Activated CD4-positive, alpha-beta T cell treated with anti-CD3 and anti-CD28 coated beads, Interleukin-2, amount 10 ng/mL, durations not matched to agents 7 days and 5 days (primary cell): ENCODE results near the gene SLC25A45. TPM values are rescaled to one million over a fixed set of nuclear protein-coding genes. Genes with fewer than 3 reads are reported as not detected.
A peak's percentile ranks its signal among the peaks of the same experiment; 100 is the strongest.

Experiments used
- CTCF ChIA-PET: fragments of 350-600 bp; sonication (Branson Sonifier 250); formaldehyde crosslinking; loops from one replicate; lab custom pipeline; 2021; ENCODE audit warnings: antibody characterized with exemption; lab: Charles Lee
- POLR2A ChIA-PET: fragments of 350-600 bp; sonication (Branson Sonifier 250); formaldehyde crosslinking; loops from one replicate; lab custom pipeline; 2021; ENCODE audit warnings: antibody characterized with exemption; lab: Charles Lee
- DNase-seq: peaks from one replicate; pipeline ENCODE4 v3.0.0-alpha.2; 2020
- H3K27ac Mint-ChIP-seq: one replicate; pipeline ENCODE4 v1.8.0; 2021; ENCODE audit warnings: mild to moderate bottlenecking, moderate library complexity, mixed read lengths
- H3K27me3 Mint-ChIP-seq: one replicate; pipeline ENCODE4 v1.8.0; 2021; ENCODE audit warnings: mixed read lengths
- H3K36me3 Mint-ChIP-seq: one replicate; pipeline ENCODE4 v1.8.0; 2021; ENCODE audit warnings: low read depth, mixed read lengths
- H3K4me1 Mint-ChIP-seq: one replicate; pipeline ENCODE4 v1.8.0; 2021; ENCODE audit warnings: mixed read lengths
- H3K4me3 Mint-ChIP-seq: one replicate; pipeline ENCODE4 v1.8.0; 2021; ENCODE audit warnings: mild to moderate bottlenecking, moderate library complexity, mixed read lengths
- H3K9me3 Mint-ChIP-seq: one replicate; pipeline ENCODE4 v1.8.0; 2021; ENCODE audit warnings: mixed read lengths
- total RNA-seq, 2 experiments: library from RNA; stranded (reverse); gene quantifications; one replicate each; pipeline ENCODE4 v1.2.3, GENCODE V29; 2021

Gene SLC25A45
- total RNA-seq, 2 experiments from 2014 or later: 40.9 TPM

DNA sequence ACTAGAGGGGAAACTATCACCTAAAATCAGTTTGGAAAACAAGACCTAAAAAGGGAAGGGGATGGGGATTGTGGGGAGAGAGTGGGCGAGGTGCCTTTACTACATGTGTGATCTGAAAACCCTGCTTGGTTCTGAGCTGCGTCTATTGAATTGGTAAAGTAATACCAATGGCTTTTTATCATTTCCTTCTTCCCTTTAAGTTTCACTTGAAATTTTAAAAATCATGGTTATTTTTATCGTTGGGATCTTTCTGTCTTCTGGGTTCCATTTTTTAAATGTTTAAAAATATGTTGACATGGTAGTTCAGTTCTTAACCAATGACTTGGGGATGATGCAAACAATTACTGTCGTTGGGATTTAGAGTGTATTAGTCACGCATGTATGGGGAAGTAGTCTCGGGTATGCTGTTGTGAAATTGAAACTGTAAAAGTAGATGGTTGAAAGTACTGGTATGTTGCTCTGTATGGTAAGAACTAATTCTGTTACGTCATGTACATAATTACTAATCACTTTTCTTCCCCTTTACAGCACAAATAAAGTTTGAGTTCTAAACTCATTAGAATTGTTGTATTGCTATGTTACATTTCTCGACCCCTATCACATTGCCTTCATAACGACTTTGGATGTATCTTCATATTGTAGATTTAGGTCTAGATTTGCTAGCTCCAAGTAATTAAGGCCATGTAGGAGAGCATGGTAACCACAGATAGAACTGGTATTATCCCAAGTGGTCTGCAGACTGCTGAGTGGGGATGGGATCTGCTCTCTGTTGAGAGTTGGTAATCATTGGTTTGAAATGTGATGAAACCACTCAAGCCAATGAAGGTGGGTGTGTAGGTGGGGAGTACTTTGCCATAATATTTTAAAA lies 43.8 kb upstream of the SLC25A45 start:
- ChIA-PET CTCF (interaction anchor here (0.7 to 3.0 kb wide), 4 partner anchors 10 to 84 kb away, joined by 3 to 9 read pairs (median 4); no protein-coding TSS in a partner anchor), POLR2A (interaction anchor here (14.2 kb wide), 1 partner anchor 77 kb away, joined by 781 read pairs; the partner anchor contains the start of gene MALAT1)
- Mint-ChIP-seq H3K27ac (peak overlapping the region; percentile 97), H3K4me3 (peak overlapping the region; percentile 91), H3K27me3 (peaks cover 5% of the 10 kb centered on the region), H3K9me3 (no peaks in the 10 kb centered on the region), H3K4me1 (peaks cover 56% of the 10 kb centered on the region), H3K36me3 (peaks cover 76% of the 10 kb centered on the region)
- peak; percentile 53 for DNase-seq

DNA sequence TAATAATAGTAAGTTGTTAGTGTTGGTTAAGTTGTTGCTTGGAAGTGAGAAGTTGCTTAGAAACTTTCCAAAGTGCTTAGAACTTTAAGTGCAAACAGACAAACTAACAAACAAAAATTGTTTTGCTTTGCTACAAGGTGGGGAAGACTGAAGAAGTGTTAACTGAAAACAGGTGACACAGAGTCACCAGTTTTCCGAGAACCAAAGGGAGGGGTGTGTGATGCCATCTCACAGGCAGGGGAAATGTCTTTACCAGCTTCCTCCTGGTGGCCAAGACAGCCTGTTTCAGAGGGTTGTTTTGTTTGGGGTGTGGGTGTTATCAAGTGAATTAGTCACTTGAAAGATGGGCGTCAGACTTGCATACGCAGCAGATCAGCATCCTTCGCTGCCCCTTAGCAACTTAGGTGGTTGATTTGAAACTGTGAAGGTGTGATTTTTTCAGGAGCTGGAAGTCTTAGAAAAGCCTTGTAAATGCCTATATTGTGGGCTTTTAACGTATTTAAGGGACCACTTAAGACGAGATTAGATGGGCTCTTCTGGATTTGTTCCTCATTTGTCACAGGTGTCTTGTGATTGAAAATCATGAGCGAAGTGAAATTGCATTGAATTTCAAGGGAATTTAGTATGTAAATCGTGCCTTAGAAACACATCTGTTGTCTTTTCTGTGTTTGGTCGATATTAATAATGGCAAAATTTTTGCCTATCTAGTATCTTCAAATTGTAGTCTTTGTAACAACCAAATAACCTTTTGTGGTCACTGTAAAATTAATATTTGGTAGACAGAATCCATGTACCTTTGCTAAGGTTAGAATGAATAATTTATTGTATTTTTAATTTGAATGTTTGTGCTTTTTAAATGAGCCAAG lies 42.9 kb upstream of the SLC25A45 start:
- Mint-ChIP-seq H3K36me3 (peaks cover 71% of the 10 kb centered on the region), H3K27me3 (peaks cover 5% of the 10 kb centered on the region), H3K27ac (peak overlapping the region; percentile 97), H3K9me3 (no peaks in the 10 kb centered on the region), H3K4me3 (peak overlapping the region; percentile 91), H3K4me1 (peaks cover 51% of the 10 kb centered on the region)
- DNase-seq: peak; percentile 91
- ChIA-PET CTCF (interaction anchor here (3.0 kb wide), 1 partner anchor 72 kb away, joined by 9 read pairs; no protein-coding TSS in a partner anchor), POLR2A (interaction anchor here (0.8 to 14.2 kb wide), 4 partner anchors 9 to 78 kb away, joined by 3 to 781 read pairs (median 10); partner anchors contain the start of gene MALAT1)

DNA sequence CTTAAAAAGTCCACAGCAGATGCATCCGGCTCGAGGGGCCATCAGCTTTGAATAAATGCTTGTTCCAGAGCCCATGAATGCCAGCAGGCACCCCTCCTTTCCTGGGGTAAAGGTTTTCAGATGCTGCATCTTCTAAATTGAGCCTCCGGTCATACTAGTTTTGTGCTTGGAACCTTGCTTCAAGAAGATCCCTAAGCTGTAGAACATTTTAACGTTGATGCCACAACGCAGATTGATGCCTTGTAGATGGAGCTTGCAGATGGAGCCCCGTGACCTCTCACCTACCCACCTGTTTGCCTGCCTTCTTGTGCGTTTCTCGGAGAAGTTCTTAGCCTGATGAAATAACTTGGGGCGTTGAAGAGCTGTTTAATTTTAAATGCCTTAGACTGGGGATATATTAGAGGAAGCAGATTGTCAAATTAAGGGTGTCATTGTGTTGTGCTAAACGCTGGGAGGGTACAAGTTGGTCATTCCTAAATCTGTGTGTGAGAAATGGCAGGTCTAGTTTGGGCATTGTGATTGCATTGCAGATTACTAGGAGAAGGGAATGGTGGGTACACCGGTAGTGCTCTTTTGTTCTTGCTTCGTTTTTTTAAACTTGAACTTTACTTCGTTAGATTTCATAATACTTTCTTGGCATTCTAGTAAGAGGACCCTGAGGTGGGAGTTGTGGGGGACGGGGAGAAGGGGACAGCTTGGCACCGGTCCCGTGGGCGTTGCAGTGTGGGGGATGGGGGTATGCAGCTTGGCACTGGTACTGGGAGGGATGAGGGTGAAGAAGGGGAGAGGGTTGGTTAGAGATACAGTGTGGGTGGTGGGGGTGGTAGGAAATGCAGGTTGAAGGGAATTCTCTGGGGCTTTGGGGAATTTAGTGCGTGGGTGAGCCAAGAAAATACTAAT lies 42.0 kb upstream of the SLC25A45 start:
- Mint-ChIP-seq H3K4me1 (peaks cover 49% of the 10 kb centered on the region), H3K27ac (peak overlapping the region; percentile 97), H3K36me3 (peaks cover 63% of the 10 kb centered on the region), H3K27me3 (peaks cover 5% of the 10 kb centered on the region), H3K9me3 (no peaks in the 10 kb centered on the region), H3K4me3 (peak overlapping the region; percentile 91)
- POLR2A ChIA-PET: interaction anchor here (0.6 to 14.2 kb wide), 8 partner anchors 8 to 325 kb away, joined by 3 to 781 read pairs (median 4); partner anchors contain the start of genes FRMD8 and MALAT1
- CTCF ChIA-PET: interaction anchor here (3.0 kb wide), 1 partner anchor 73 kb away, joined by 9 read pairs; no protein-coding TSS in a partner anchor
- peak; percentile 58 for DNase-seq

DNA sequence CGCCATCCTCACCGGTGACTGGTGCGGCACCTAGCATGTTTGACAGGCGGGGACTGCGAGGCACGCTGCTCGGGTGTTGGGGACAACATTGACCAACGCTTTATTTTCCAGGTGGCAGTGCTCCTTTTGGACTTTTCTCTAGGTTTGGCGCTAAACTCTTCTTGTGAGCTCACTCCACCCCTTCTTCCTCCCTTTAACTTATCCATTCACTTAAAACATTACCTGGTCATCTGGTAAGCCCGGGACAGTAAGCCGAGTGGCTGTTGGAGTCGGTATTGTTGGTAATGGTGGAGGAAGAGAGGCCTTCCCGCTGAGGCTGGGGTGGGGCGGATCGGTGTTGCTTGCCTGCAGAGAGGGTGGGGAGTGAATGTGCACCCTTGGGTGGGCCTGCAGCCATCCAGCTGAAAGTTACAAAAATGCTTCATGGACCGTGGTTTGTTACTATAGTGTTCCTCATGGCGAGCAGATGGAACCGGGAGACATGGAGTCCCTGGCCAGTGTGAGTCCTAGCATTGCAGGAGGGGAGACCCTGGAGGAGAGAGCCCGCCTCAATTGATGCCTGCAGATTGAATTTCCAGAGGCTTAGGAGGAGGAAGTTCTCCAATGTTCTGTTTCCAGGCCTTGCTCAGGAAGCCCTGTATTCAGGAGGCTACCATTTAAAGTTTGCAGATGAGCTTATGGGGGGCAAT lies 41.2 kb upstream of the SLC25A45 start:
- Mint-ChIP-seq H3K4me1 (peaks cover 47% of the 10 kb centered on the region), H3K9me3 (no peaks in the 10 kb centered on the region), H3K27ac (peak overlapping the region; percentile 97), H3K36me3 (peaks cover 59% of the 10 kb centered on the region), H3K4me3 (peak overlapping the region; percentile 91), H3K27me3 (peaks cover 5% of the 10 kb centered on the region)
- no peak for DNase-seq
- ChIA-PET CTCF (interaction anchor here (0.6 to 3.0 kb wide), 4 partner anchors 42 to 84 kb away, joined by 3 to 9 read pairs (median 4); partner anchors contain the start of gene MALAT1), POLR2A (interaction anchor here (0.6 to 14.2 kb wide), 9 partner anchors 36 to 676 kb away, joined by 3 to 781 read pairs (median 4); partner anchors contain the start of genes FRMD8, MALAT1 and SCYL1)

DNA sequence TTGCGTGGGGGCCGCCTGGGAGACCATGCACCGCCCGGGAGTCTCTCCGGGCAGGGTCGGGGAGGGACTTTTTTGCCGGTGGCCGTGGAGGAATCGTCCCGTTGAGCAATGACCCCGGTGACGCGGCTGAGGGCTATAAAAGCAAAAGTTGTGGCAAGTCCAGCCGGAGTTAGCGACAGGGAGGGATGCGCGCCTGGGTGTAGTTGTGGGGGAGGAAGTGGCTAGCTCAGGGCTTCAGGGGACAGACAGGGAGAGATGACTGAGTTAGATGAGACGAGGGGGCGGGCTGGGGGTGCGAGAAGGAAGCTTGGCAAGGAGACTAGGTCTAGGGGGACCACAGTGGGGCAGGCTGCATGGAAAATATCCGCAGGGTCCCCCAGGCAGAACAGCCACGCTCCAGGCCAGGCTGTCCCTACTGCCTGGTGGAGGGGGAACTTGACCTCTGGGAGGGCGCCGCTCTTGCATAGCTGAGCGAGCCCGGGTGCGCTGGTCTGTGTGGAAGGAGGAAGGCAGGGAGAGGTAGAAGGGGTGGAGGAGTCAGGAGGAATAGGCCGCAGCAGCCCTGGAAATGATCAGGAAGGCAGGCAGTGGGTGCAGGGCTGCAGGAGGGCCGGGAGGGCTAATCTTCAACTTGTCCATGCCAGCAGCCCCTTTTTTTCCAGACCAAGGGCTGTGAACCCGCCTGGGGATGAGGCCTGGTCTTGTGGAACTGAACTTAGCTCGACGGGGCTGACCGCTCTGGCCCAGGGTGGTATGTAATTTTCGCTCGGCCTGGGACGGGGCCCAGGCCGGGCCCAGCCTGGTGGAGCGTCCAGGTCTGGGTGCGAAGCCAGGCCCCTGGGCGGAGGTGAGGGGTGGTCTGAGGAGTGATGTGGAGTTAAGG lies 40.4 kb upstream of the SLC25A45 start, which contains the start of gene NEAT1:
Gene NEAT1 (plus strand): TSS at position 166 of the 883 bp plus-strand sequence.
- Mint-ChIP-seq H3K4me1 (peaks cover 46% of the 10 kb centered on the region), H3K9me3 (no peaks in the 10 kb centered on the region), H3K27me3 (peaks cover 5% of the 10 kb centered on the region), H3K27ac (peak within 1 kb of the TSS; percentile 97), H3K4me3 (peak within 1 kb of the TSS; percentile 91), H3K36me3 (peaks cover 54% of the 10 kb centered on the region)
- peak; percentile 96 for DNase-seq
- ChIA-PET POLR2A (interaction anchor here (0.6 to 14.2 kb wide), 11 partner anchors 35 to 676 kb away, joined by 3 to 781 read pairs (median 5); partner anchors contain the start of genes FAM89B, FRMD8, MALAT1 and SCYL1), CTCF (interaction anchor here (0.6 to 3.0 kb wide), 4 partner anchors 41 to 85 kb away, joined by 3 to 9 read pairs (median 4); partner anchors contain the start of gene MALAT1)

DNA sequence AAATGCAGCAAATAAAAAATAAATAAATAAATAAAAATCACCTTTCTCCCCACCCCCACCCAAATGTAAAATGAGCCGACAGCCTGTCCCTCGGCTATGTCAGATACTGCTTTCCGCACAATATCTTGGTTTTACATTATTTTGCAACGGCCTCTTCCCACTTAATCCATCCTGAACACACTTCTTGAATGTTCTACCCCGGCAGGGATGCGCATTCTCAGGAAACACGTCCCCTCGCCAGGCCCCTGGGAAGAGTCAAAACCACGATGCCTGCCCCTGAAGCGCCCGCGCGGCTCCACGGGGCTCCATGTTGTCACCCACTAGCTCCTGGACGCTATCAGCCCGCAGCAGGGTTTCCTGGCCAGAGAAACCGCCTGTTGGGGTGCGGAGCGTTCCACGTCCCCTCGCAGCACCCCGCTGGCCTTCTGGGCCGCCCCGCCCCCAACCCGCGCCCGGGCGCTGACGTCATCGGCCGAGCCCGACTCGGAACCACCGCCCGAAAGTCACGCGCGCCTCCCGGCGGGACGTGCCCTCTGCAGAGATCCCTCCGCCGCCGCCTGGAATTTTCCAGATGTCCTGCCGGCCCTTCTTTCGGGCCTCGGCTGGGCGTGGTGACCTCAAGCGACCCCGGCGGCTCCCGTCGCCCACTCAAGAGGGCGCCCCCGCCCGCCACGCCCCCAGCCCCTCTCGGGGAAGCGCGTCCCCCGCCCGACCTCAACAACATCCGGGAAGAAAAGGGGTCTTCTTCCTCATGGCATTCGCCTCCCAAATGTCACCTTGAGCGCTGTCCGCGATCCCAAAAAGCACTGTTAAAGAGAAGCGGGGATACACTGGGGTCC lies 39.6 kb upstream of the SLC25A45 start:
- no peaks in the 10 kb centered on the region for H3K9me3 Mint-ChIP-seq
- peak overlapping the region; percentile 91 for H3K4me3 Mint-ChIP-seq
- CTCF ChIA-PET: interaction anchor here (1.2 to 8.1 kb wide), 2 partner anchors 77 to 80 kb away, joined by 3 to 67 read pairs; partner anchors contain the start of gene MALAT1
- H3K27me3 Mint-ChIP-seq: peaks cover 5% of the 10 kb centered on the region
- peak; percentile 94 for DNase-seq
- H3K36me3 Mint-ChIP-seq: peaks cover 45% of the 10 kb centered on the region
- H3K4me1 Mint-ChIP-seq: peaks cover 46% of the 10 kb centered on the region
- peak overlapping the region; percentile 97 for H3K27ac Mint-ChIP-seq
- POLR2A ChIA-PET: interaction anchor here (0.6 to 14.2 kb wide), 9 partner anchors 34 to 235 kb away, joined by 3 to 781 read pairs (median 5); partner anchors contain the start of genes FAM89B, FRMD8 and MALAT1

DNA sequence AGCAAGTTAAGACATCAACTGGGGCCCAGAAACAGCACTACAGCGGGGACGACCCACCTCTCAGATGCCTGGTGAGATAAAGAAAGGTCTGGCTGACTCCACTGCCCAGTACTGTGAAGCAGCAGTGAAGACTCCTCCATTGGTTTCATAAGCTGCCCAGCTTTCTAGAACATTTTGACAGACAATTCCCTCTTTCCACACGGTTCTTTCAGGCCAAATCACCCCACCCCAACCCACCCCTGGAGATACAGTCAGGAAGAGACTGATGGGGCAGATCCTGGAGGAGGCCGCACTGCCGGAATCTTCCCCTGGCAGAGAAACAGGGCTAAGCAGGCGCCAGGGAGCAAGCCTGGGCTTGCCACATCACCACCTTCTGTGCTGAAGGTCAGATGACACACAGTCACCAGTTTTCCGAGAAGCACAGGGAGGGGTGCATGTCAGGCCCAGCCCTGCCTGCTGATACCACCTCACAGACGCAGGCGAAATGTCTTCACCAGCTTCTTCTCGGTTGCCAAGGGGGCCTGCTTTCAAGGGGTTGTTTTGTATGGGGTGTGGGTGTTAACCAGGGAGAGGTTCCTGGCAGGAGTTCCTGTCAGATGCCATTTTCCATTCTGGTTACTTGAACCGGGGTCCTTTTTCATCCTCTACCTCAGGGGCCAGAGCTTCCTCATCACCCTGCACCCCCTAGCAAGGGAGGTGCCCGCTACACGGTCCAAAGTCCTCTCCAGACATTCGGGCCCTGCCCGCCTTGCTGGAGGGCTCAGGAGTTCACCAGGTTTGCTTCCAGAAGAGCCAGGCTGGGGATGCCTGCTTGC lies 38.7 kb upstream of the SLC25A45 start:
- H3K4me3 Mint-ChIP-seq: peak overlapping the region; percentile 91
- no peaks in the 10 kb centered on the region for H3K9me3 Mint-ChIP-seq
- POLR2A ChIA-PET: interaction anchor here (0.7 to 14.2 kb wide), 4 partner anchors 40 to 82 kb away, joined by 3 to 781 read pairs (median 10); partner anchors contain the start of gene MALAT1
- DNase-seq: peak; percentile 94
- peak overlapping the region; percentile 97 for H3K27ac Mint-ChIP-seq
- H3K4me1 Mint-ChIP-seq: peaks cover 46% of the 10 kb centered on the region
- CTCF ChIA-PET: interaction anchor here (0.6 to 8.1 kb wide), 4 partner anchors 39 to 151 kb away, joined by 3 to 67 read pairs (median 3); partner anchors contain the start of genes FAM89B, MALAT1 and SLC25A45
- peaks cover 5% of the 10 kb centered on the region for H3K27me3 Mint-ChIP-seq
- peaks cover 37% of the 10 kb centered on the region for H3K36me3 Mint-ChIP-seq

DNA sequence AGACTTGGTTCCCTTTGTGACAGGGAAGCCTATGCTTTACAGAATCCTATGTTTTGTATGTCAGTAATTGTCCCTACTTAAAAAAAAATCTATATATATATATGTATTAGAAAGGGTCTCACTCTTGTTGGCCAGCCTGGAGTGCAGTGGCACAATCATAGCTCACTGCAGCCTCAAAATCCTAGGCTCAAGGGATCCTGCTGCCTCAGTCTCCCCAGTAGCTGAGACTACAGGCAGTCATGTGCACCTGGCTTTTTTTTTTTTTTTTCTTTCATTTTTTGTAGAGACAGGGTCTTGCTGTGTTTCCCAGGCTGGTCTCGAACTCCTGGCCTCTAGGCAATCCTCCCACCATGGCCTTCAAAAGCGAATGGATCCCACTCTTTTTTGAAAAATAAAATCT lies 38.1 kb upstream of the SLC25A45 start:
- ChIA-PET CTCF (interaction anchor here (0.6 to 8.1 kb wide), 8 partner anchors 27 to 464 kb away, joined by 3 to 67 read pairs (median 5); partner anchors contain the start of genes FAM89B and MALAT1), POLR2A (interaction anchor here (0.6 to 14.2 kb wide), 7 partner anchors 10 to 926 kb away, joined by 3 to 781 read pairs (median 8); partner anchors contain the start of gene MALAT1)
- Mint-ChIP-seq H3K36me3 (peaks cover 30% of the 10 kb centered on the region), H3K27me3 (peaks cover 5% of the 10 kb centered on the region), H3K4me3 (peak overlapping the region; percentile 91), H3K27ac (peak overlapping the region; percentile 97), H3K4me1 (peaks cover 51% of the 10 kb centered on the region), H3K9me3 (no peaks in the 10 kb centered on the region)
- no peak for DNase-seq
